Sigmoid colon (tissue), 4 donors: ENCODE results near the gene CYP26A1.

Experiments
- CTCF ChIP-seq, 4 experiments: fragments of 450-650 bp in 3 of 4; fragments of 200-600 bp in 1 of 4; IDR thresholded peaks; one replicate each; pipeline ENCODE4 v1.5.1; 2016 to 2019; ENCODE audit warnings: antibody characterized with exemption in 4 of 4, mild to moderate bottlenecking in 3 of 4, moderate library complexity in 2 of 4
- POLR2A ChIP-seq, 2 donors: fragments of 450-650 bp; IDR thresholded peaks; one replicate each; pipeline ENCODE4 v1.6.1; 2016; ENCODE audit warnings: antibody characterized with exemption in 2 of 2, mild to moderate bottlenecking in 2 of 2, moderate library complexity in 2 of 2
- POLR2AphosphoS5 ChIP-seq, 4 donors: sonication (generic); formaldehyde crosslinking; IDR thresholded peaks; one replicate each; pipeline ENCODE4 v1.6.1; 2017; ENCODE audit warnings: antibody characterized with exemption in 4 of 4

GRCh38 chr10:93062514-93063143 lies 11.1 kb upstream of the CYP26A1 start:
- TF ChIP-seq CTCF (IDR thresholded peaks at IDR 0.05), result peak in 2 of 4 experiments; percentile 10 to 34
- no peak for TF ChIP-seq POLR2A (IDR thresholded peaks at IDR 0.05)
- TF ChIP-seq POLR2AphosphoS5 (IDR thresholded peaks at IDR 0.05), result no peak
